NT2/D1 (cell line): ENCODE measurements around the gene CD99L2.

Source experiments
- DNase-seq: peaks from one replicate; pipeline ENCODE4 v3.0.0-alpha.2; 2011; ENCODE audit warnings: low read depth, low spot score
- H3K27me3 ChIP-seq: 2 replicates; pipeline ENCODE4 v1.6.0; 2011; ENCODE audit warnings: mild to moderate bottlenecking; ENCODE audit not compliant: insufficient read length, insufficient read depth
- H3K36me3 ChIP-seq: 2 replicates; pipeline ENCODE4 v1.6.1; 2011; ENCODE audit warnings: mild to moderate bottlenecking, low read length, mixed read lengths; ENCODE audit not compliant: insufficient read depth, insufficient read length
- H3K4me1 ChIP-seq: 2 replicates; pipeline ENCODE4 v1.5.1; 2011; ENCODE audit not compliant: insufficient read depth, insufficient read length
- H3K4me3 ChIP-seq: 2 replicates; pipeline ENCODE4 v1.5.1; 2011; ENCODE audit warnings: low read depth; ENCODE audit not compliant: insufficient read length
- H3K9ac ChIP-seq: 2 replicates; pipeline ENCODE4 v1.6.0; 2011; ENCODE audit warnings: low read depth; ENCODE audit not compliant: insufficient read length
- H3K9me3 ChIP-seq: 2 replicates; pipeline ENCODE4 v1.5.1; 2011; ENCODE audit warnings: mild to moderate bottlenecking, low read length; ENCODE audit not compliant: insufficient read depth
- SUZ12 ChIP-seq: IDR thresholded peaks from 2 replicates; pipeline ENCODE4 v1.6.1; 2011; ENCODE audit not compliant: insufficient read length, insufficient read depth; ENCODE audit errors: extremely low read depth
- YY1 ChIP-seq: IDR thresholded peaks from 2 replicates; pipeline ENCODE4 v1.6.1; 2011; ENCODE audit not compliant: insufficient read length, insufficient read depth
- ZNF274 ChIP-seq: IDR thresholded peaks from 2 replicates; pipeline ENCODE4 v1.6.1; 2011; ENCODE audit warnings: mild to moderate bottlenecking, low read depth, low read length

Gene CD99L2

GRCh38 chrX:150761176-150761818 is 137.2 kb downstream of the CD99L2 start:
- DNase-seq: no peak
- Histone ChIP-seq H3K27me3 (no peaks in the 10 kb centered on the region), H3K4me3 (no peak overlapping the region), H3K9me3 (no peaks in the 10 kb centered on the region), H3K9ac (no peak overlapping the region), H3K36me3 (no peaks in the 10 kb centered on the region), H3K4me1 (no peaks in the 10 kb centered on the region)
- TF ChIP-seq SUZ12 (no peak), YY1 (no peak), ZNF274 (no peak)

- H3K27me3 ChIP-seq: no peaks in the 10 kb centered on the region
- no peak for DNase-seq
- no peak overlapping the region for H3K4me3 ChIP-seq
- H3K36me3 ChIP-seq: no peaks in the 10 kb centered on the region
- H3K9me3 ChIP-seq: no peaks in the 10 kb centered on the region
- TF ChIP-seq ZNF274 (no peak), YY1 (no peak)
- H3K9ac ChIP-seq: no peak overlapping the region
- no peaks in the 10 kb centered on the region for H3K4me1 ChIP-seq
These were observed 138.7 kb downstream of the CD99L2 start for GRCh38 chrX:150759568-150760416.

GRCh38 chrX:150757371-150757770 is 141.1 kb downstream of the CD99L2 start:
- TF ChIP-seq SUZ12 (no peak), YY1 (no peak)
- Histone ChIP-seq H3K36me3 (no peaks in the 10 kb centered on the region), H3K4me1 (no peaks in the 10 kb centered on the region), H3K9ac (no peak overlapping the region), H3K27me3 (no peaks in the 10 kb centered on the region), H3K4me3 (no peak overlapping the region), H3K9me3 (no peaks in the 10 kb centered on the region)
- no peak for DNase-seq

- Histone ChIP-seq H3K4me1 (no peaks in the 10 kb centered on the region), H3K27me3 (no peaks in the 10 kb centered on the region), H3K36me3 (peaks cover 3% of the 10 kb centered on the region), H3K4me3 (no peak overlapping the region), H3K9me3 (no peaks in the 10 kb centered on the region), H3K9ac (no peak overlapping the region)
- TF ChIP-seq ZNF274: no peak
- no peak for TF ChIP-seq SUZ12
- no peak for TF ChIP-seq YY1
- no peak for DNase-seq
These were observed 144.5 kb downstream of the CD99L2 start for GRCh38 chrX:150753968-150754367.

- TF ChIP-seq ZNF274 (no peak), SUZ12 (no peak), YY1 (no peak)
- H3K36me3 ChIP-seq: peaks cover 3% of the 10 kb centered on the region
- H3K27me3 ChIP-seq: no peaks in the 10 kb centered on the region
- H3K4me1 ChIP-seq: no peaks in the 10 kb centered on the region
- no peak overlapping the region for H3K9ac ChIP-seq
- DNase-seq: no peak
- H3K9me3 ChIP-seq: no peaks in the 10 kb centered on the region
- no peak overlapping the region for H3K4me3 ChIP-seq
These were observed 145.1 kb downstream of the CD99L2 start for GRCh38 chrX:150753357-150753756.

GRCh38 chrX:150752124-150752523 is 146.3 kb downstream of the CD99L2 start:
- no peak for DNase-seq
- no peaks in the 10 kb centered on the region for H3K4me1 ChIP-seq
- TF ChIP-seq SUZ12: no peak
- no peak for TF ChIP-seq YY1
- no peak for TF ChIP-seq ZNF274
- H3K36me3 ChIP-seq: peaks cover 3% of the 10 kb centered on the region
- no peak overlapping the region for H3K9ac ChIP-seq
- no peak overlapping the region for H3K4me3 ChIP-seq
- no peaks in the 10 kb centered on the region for H3K27me3 ChIP-seq
- H3K9me3 ChIP-seq: no peaks in the 10 kb centered on the region

- no peak for DNase-seq
- H3K4me3 ChIP-seq: no peak overlapping the region
- TF ChIP-seq SUZ12: no peak
- no peak for TF ChIP-seq ZNF274
- no peak for TF ChIP-seq YY1
- H3K9me3 ChIP-seq: no peaks in the 10 kb centered on the region
- no peak overlapping the region for H3K9ac ChIP-seq
- H3K36me3 ChIP-seq: peaks cover 20% of the 10 kb centered on the region
- H3K4me1 ChIP-seq: no peaks in the 10 kb centered on the region
- H3K27me3 ChIP-seq: no peaks in the 10 kb centered on the region
These were observed 162.0 kb downstream of the CD99L2 start for GRCh38 chrX:150736475-150736874.
